Fibroblast of skin of abdomen (primary cell): ENCODE results near the gene JRKL.
A peak's percentile ranks its signal among the peaks of the same experiment; 100 is the strongest.
"Not testable (repeated sequence)": the region's sequence is repeated elsewhere in the genome, so short reads cannot be mapped to it uniquely, and the experiment has no call there.

Experiments
- DNase-seq: peaks from one replicate; pipeline ENCODE4 v3.0.0-alpha.2; 2013

JRKL gene

GRCh38 chr11:96394773-96395172 lies 5.0 kb downstream of the JRKL start:
- no peak for DNase-seq

GRCh38 chr11:96396637-96397036 lies 6.8 kb downstream of the JRKL start:
- no peak for DNase-seq

- no peak for DNase-seq
Observed at GRCh38 chr11:96397863-96398262, 8.1 kb downstream of the JRKL start.

GRCh38 chr11:96400697-96401096 lies 10.9 kb downstream of the JRKL start:
- no peak for DNase-seq

GRCh38 chr11:96411412-96411811 lies 21.6 kb downstream of the JRKL start:
- DNase-seq: not testable (repeated sequence)

- no peak for DNase-seq
Observed at GRCh38 chr11:96412761-96413381, 23.1 kb downstream of the JRKL start.

- DNase-seq: no peak
Observed at GRCh38 chr11:96413408-96413807, 23.6 kb downstream of the JRKL start.

GRCh38 chr11:96424693-96425092 lies 34.9 kb downstream of the JRKL start:
- DNase-seq: peak; percentile 72

GRCh38 chr11:96430668-96431067 lies 40.9 kb downstream of the JRKL start:
- no peak for DNase-seq

GRCh38 chr11:96432654-96433053 lies 42.8 kb downstream of the JRKL start:
- DNase-seq: not testable (repeated sequence)
